ENCODE measurements around the gene CDA. TPM values are rescaled to one million over a fixed set of nuclear protein-coding genes. Genes with fewer than 3 reads are reported as not detected.

Gene CDA
- total RNA-seq, 2 donors from 2014 or later: 1.3 to 24.3 TPM

GRCh38 chr1:20621012-20621411 is 32.1 kb downstream of the CDA start:
- peaks cover 9% of the 10 kb centered on the region for H3K9me3 Mint-ChIP-seq
- no peaks in the 10 kb centered on the region for H3K9me3 ChIP-seq (ENCODE audit: control insufficient read depth, low read length)
- peaks cover 10% of the 10 kb centered on the region for H3K4me1 Mint-ChIP-seq
- H3K27me3 ChIP-seq (ENCODE audit: control insufficient read depth, insufficient read depth, low read length, poor library complexity, severe bottlenecking): no peaks in the 10 kb centered on the region
- no peak for DNase-seq
- no peak overlapping the region for H3K4me3 ChIP-seq (ENCODE audit: low read length)
- no peaks in the 10 kb centered on the region for H3K4me1 ChIP-seq (ENCODE audit: control insufficient read depth, insufficient read depth, low read length)
- no peaks in the 10 kb centered on the region for H3K36me3 ChIP-seq (ENCODE audit: control insufficient read depth, insufficient read depth, low read length)
- no peaks in the 10 kb centered on the region for H3K27me3 Mint-ChIP-seq (ENCODE audit: insufficient read depth)
- WGBS, 2 experiments (ENCODE audit: insufficient coverage in 1 of 2, insufficient read length in 1 of 2): 74 to 93% methylated on average over 3 to 6 of the region's 6 CpGs
- no peak overlapping the region for H3K4me3 Mint-ChIP-seq
- TF ChIP-seq, protein P1, sequence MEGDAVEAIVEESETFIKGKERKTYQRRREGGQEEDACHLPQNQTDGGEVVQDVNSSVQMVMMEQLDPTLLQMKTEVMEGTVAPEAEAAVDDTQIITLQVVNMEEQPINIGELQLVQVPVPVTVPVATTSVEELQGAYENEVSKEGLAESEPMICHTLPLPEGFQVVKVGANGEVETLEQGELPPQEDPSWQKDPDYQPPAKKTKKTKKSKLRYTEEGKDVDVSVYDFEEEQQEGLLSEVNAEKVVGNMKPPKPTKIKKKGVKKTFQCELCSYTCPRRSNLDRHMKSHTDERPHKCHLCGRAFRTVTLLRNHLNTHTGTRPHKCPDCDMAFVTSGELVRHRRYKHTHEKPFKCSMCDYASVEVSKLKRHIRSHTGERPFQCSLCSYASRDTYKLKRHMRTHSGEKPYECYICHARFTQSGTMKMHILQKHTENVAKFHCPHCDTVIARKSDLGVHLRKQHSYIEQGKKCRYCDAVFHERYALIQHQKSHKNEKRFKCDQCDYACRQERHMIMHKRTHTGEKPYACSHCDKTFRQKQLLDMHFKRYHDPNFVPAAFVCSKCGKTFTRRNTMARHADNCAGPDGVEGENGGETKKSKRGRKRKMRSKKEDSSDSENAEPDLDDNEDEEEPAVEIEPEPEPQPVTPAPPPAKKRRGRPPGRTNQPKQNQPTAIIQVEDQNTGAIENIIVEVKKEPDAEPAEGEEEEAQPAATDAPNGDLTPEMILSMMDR (conservative IDR thresholded peaks at IDR 0.05): no peak
- H3K27ac Mint-ChIP-seq: no peak overlapping the region
- H3K27ac ChIP-seq (ENCODE audit: low read depth, low read length): no peak overlapping the region
- peaks cover 5% of the 10 kb centered on the region for H3K36me3 Mint-ChIP-seq (ENCODE audit: low read depth)
- H3K9ac ChIP-seq (ENCODE audit: extremely low read depth, low read length, poor library complexity, severe bottlenecking): no peak overlapping the region

DNA sequence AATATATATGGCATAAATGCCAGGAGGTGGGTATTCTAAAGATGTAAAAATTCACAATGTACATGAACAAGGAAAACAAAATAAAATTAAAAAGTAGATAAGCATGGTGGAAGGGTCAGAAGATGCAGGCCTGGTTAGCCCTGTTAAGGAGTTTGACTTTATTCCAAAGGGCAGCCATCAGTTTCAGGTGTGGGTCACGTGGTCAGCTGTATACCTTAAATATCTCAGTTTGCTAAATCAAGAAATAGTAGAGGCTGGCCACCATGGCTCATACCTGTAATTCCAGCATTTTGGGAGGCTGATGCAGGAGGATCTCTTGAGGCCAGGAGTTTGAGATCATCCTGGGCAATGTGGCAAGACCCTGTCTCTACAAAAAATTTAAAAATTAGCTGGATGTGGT is 35.8 kb downstream of the CDA start:
- Mint-ChIP-seq H3K27ac (no peak overlapping the region), H3K4me1 (peaks cover 9% of the 10 kb centered on the region), H3K4me3 (no peak overlapping the region), H3K9me3 (peaks cover 42% of the 10 kb centered on the region), H3K36me3 (ENCODE audit: low read depth) (peaks cover 10% of the 10 kb centered on the region), H3K27me3 (ENCODE audit: insufficient read depth) (no peaks in the 10 kb centered on the region)
- TF ChIP-seq, protein P1 (conservative IDR thresholded peaks at IDR 0.05): no peak
- no peak overlapping the region for H3K4me3 ChIP-seq (ENCODE audit: low read length)
- no peak for DNase-seq
- no peaks in the 10 kb centered on the region for H3K27me3 ChIP-seq (ENCODE audit: control insufficient read depth, insufficient read depth, low read length, poor library complexity, severe bottlenecking)
- WGBS, 2 experiments (ENCODE audit: insufficient coverage in 1 of 2, insufficient read length in 1 of 2): 88 to 89% methylated on average over 1 of the region's 1 CpG
- H3K4me1 ChIP-seq (ENCODE audit: control insufficient read depth, insufficient read depth, low read length): no peaks in the 10 kb centered on the region
- no peak overlapping the region for H3K27ac ChIP-seq (ENCODE audit: low read depth, low read length)
- no peaks in the 10 kb centered on the region for H3K36me3 ChIP-seq (ENCODE audit: control insufficient read depth, insufficient read depth, low read length)
- H3K9ac ChIP-seq (ENCODE audit: extremely low read depth, low read length, poor library complexity, severe bottlenecking): no peak overlapping the region
- H3K9me3 ChIP-seq (ENCODE audit: control insufficient read depth, low read length): peaks cover 22% of the 10 kb centered on the region

DNA sequence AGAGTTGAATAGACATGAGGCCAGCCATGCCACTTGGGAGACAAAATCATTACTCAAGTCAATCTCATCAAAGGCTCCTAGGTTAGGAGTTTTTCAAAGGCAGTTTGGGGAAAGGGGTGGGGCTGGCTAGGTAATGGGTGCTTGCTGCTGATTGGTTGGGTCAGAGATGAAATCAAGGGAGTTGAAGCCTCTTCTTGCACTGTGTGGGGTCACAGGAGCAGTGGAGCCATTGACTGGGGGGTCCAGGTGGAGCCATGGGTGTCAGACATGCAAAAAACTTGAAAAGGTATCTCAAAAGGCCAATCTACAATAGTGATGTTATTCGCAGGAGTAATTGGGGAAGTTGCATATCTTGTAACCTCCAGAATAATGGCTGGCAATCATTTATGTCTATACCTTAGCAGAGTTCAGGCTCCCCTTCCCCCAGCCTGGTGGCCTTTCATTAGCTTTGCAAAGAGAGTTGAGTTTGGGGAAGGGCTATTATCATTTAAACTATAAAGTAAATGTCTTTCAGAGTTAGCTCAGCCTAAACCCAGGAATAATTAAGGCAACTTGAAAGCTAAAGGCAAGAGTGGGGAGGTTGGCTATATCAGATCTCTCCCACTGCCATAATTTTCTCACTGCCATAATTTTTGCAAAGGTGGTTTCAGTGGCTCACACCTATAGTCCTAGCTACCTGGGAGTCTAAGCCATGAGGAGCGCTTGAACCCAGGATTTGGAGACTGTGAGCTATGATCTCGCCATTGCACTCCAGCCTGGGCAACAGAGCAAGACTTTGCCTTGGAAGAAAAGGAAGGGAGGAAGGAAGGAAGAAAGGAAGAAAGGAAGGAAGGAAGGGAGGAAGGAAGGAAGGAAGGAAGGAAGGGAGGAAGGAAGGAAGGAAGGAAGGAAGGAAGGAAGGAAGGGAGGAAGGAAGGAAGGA is 36.5 kb downstream of the CDA start:
- Mint-ChIP-seq H3K27me3 (ENCODE audit: insufficient read depth) (no peaks in the 10 kb centered on the region), H3K4me1 (peaks cover 9% of the 10 kb centered on the region), H3K27ac (peak overlapping the region; percentile 13), H3K9me3 (peaks cover 46% of the 10 kb centered on the region), H3K36me3 (ENCODE audit: low read depth) (peaks cover 10% of the 10 kb centered on the region), H3K4me3 (no peak overlapping the region)
- TF ChIP-seq, protein P1 (conservative IDR thresholded peaks at IDR 0.05): no peak
- Histone ChIP-seq H3K27me3 (ENCODE audit: control insufficient read depth, insufficient read depth, low read length, poor library complexity, severe bottlenecking) (no peaks in the 10 kb centered on the region), H3K27ac (ENCODE audit: low read depth, low read length) (no peak overlapping the region), H3K4me1 (ENCODE audit: control insufficient read depth, insufficient read depth, low read length) (no peaks in the 10 kb centered on the region), H3K9me3 (ENCODE audit: control insufficient read depth, low read length) (peaks cover 22% of the 10 kb centered on the region), H3K4me3 (ENCODE audit: low read length) (no peak overlapping the region), H3K36me3 (ENCODE audit: control insufficient read depth, insufficient read depth, low read length) (no peaks in the 10 kb centered on the region), H3K9ac (ENCODE audit: extremely low read depth, low read length, poor library complexity, severe bottlenecking) (no peak overlapping the region)
- peak; percentile 90 for DNase-seq
- 60 to 100% methylated on average over 1 to 3 of the region's 3 CpGs for WGBS, 2 experiments (ENCODE audit: insufficient coverage in 1 of 2, insufficient read length in 1 of 2)

All from endodermal cell (in vitro differentiated cells).